ENCODE data around the gene CNOT1.

DNA sequence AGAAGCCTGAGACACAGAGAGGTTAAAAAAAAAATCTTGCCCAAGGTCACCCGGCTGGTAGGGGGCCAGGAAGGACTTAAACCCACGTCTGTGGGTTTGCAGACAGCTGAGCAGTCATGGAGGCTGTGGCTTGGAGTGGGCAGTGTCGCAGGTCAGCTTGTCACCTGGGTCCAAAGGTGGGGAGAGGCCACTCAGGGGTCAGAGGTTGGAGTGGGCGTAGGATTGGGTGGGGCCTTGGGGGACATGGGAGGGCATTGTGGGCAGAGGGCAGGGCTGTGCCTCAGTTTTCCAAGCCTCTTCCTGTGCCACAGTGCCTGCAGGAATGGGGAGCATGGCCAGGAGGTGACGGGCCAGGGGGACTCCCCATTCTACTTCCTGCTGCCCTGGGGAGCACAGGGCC lies 131.7 kb downstream of the CNOT1 start:
- TF ChIP-seq, protein P1, sequence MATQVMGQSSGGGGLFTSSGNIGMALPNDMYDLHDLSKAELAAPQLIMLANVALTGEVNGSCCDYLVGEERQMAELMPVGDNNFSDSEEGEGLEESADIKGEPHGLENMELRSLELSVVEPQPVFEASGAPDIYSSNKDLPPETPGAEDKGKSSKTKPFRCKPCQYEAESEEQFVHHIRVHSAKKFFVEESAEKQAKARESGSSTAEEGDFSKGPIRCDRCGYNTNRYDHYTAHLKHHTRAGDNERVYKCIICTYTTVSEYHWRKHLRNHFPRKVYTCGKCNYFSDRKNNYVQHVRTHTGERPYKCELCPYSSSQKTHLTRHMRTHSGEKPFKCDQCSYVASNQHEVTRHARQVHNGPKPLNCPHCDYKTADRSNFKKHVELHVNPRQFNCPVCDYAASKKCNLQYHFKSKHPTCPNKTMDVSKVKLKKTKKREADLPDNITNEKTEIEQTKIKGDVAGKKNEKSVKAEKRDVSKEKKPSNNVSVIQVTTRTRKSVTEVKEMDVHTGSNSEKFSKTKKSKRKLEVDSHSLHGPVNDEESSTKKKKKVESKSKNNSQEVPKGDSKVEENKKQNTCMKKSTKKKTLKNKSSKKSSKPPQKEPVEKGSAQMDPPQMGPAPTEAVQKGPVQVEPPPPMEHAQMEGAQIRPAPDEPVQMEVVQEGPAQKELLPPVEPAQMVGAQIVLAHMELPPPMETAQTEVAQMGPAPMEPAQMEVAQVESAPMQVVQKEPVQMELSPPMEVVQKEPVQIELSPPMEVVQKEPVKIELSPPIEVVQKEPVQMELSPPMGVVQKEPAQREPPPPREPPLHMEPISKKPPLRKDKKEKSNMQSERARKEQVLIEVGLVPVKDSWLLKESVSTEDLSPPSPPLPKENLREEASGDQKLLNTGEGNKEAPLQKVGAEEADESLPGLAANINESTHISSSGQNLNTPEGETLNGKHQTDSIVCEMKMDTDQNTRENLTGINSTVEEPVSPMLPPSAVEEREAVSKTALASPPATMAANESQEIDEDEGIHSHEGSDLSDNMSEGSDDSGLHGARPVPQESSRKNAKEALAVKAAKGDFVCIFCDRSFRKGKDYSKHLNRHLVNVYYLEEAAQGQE (IDR thresholded peaks at IDR 0.05; ENCODE audit: low read depth) = no peak
- TF ChIP-seq, protein P2, sequence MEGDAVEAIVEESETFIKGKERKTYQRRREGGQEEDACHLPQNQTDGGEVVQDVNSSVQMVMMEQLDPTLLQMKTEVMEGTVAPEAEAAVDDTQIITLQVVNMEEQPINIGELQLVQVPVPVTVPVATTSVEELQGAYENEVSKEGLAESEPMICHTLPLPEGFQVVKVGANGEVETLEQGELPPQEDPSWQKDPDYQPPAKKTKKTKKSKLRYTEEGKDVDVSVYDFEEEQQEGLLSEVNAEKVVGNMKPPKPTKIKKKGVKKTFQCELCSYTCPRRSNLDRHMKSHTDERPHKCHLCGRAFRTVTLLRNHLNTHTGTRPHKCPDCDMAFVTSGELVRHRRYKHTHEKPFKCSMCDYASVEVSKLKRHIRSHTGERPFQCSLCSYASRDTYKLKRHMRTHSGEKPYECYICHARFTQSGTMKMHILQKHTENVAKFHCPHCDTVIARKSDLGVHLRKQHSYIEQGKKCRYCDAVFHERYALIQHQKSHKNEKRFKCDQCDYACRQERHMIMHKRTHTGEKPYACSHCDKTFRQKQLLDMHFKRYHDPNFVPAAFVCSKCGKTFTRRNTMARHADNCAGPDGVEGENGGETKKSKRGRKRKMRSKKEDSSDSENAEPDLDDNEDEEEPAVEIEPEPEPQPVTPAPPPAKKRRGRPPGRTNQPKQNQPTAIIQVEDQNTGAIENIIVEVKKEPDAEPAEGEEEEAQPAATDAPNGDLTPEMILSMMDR (IDR thresholded peaks at IDR 0.05 in 2 of 3, conservative IDR thresholded peaks at IDR 0.05 in 1 of 3; ENCODE audit: borderline replicate concordance in 1 of 3, insufficient read depth in 1 of 3, low read depth in 2 of 3, low read length in 2 of 3) = no peak
- TF ChIP-seq EZH2 (IDR thresholded peaks at IDR 0.05) (no peak), POLR2A (IDR thresholded peaks at IDR 0.05; ENCODE audit: borderline replicate concordance, extremely low read depth, insufficient read depth, insufficient read length) (no peak), RAD21 (IDR thresholded peaks at IDR 0.05; ENCODE audit: low read depth) (no peak), JUND (IDR thresholded peaks at IDR 0.05) (no peak), POLR2AphosphoS5 (IDR thresholded peaks at IDR 0.05; ENCODE audit: low read depth, low read length) (no peak), ZNF274 (IDR thresholded peaks at IDR 0.05; ENCODE audit: low read depth, low read length) (no peak)
- TF ChIP-seq, protein P3, sequence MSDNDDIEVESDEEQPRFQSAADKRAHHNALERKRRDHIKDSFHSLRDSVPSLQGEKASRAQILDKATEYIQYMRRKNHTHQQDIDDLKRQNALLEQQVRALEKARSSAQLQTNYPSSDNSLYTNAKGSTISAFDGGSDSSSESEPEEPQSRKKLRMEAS (IDR thresholded peaks at IDR 0.05) = no peak
- TF ChIP-seq, protein P4, sequence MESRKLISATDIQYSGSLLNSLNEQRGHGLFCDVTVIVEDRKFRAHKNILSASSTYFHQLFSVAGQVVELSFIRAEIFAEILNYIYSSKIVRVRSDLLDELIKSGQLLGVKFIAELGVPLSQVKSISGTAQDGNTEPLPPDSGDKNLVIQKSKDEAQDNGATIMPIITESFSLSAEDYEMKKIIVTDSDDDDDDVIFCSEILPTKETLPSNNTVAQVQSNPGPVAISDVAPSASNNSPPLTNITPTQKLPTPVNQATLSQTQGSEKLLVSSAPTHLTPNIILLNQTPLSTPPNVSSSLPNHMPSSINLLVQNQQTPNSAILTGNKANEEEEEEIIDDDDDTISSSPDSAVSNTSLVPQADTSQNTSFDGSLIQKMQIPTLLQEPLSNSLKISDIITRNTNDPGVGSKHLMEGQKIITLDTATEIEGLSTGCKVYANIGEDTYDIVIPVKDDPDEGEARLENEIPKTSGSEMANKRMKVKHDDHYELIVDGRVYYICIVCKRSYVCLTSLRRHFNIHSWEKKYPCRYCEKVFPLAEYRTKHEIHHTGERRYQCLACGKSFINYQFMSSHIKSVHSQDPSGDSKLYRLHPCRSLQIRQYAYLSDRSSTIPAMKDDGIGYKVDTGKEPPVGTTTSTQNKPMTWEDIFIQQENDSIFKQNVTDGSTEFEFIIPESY (IDR thresholded peaks at IDR 0.05; ENCODE audit: extremely low read depth, insufficient replicate concordance, low read length) = no peak

Data from HCT116 (cell line).